ENCODE measurements around the gene BTBD9. TPM values are rescaled to one million over a fixed set of nuclear protein-coding genes. Genes with fewer than 3 reads are reported as not detected.

Gene BTBD9
- total RNA-seq, 4 donors from 2014 or later = 10.8 to 26.3 (median 15.3) TPM

GRCh38 chr6:38119516-38119915, 520.2 kb downstream of the BTBD9 start:
- no peak for TF ChIP-seq CTCF (IDR thresholded peaks at IDR 0.05)
- DNase-seq (ENCODE audit: low spot score) = no peak
- no peak for ATAC-seq (ENCODE audit: low FRiP score)

GRCh38 chr6:38118791-38119365, 520.9 kb downstream of the BTBD9 start:
- ATAC-seq (ENCODE audit: low FRiP score) (no peak), DNase-seq (ENCODE audit: low spot score) (no peak)
- no peak for TF ChIP-seq CTCF (IDR thresholded peaks at IDR 0.05)

Small RNA genes lying within 50 kb of the gene (small RNA-seq; reads per million reads assigned to genes)
- not detected for gene RF00019
- not detected for gene RF00279

Other genes starting within 250 kb of the BTBD9 start
- 10 to 100 TPM; 60.6 to 85.4 (median 72.9) TPM for gene GLO1, start 63.2 kb upstream of the BTBD9 start, total RNA-seq
- not detected for gene DNAH8, start 75.4 kb upstream of the BTBD9 start, total RNA-seq